Skin of body (tissue), 2 donors: Measurements from ENCODE around the gene MAP3K14. TPM values are rescaled to one million over a fixed set of nuclear protein-coding genes. Genes with fewer than 3 reads are reported as not detected.
"Not testable (repeated sequence)": the region's sequence is repeated elsewhere in the genome, so short reads cannot be mapped to it uniquely, and the experiment has no call there.

ENCODE experiments used
- DNase-seq: peaks from one replicate; lab custom pipeline; 2025; lab: John Stamatoyannopoulos, UW
- total RNA-seq: library from RNA; depleted of rRNA; stranded (reverse); fragments of >200 nt; gene quantifications from one replicate; pipeline ENCODE4 v1.2.3, GENCODE V29; 2014

The MAP3K14 gene
- 4.4 TPM for total RNA-seq

GRCh38 chr17:45316434-45317110 lies at the start of gene MAP3K14:
Gene MAP3K14, minus strand, starts transcription at chr17:45317020. Its CDS starts 26,275 bp downstream, at chr17:45290745.
- DNase-seq = peak; percentile 47

- no peak for DNase-seq
Measured at GRCh38 chr17:45366049-45366448, 49.2 kb upstream of the MAP3K14 start.

- DNase-seq = peak; percentile 19
Measured at GRCh38 chr17:45364531-45365390, 47.9 kb upstream of the MAP3K14 start.

GRCh38 chr17:45363498-45363897 lies 46.7 kb upstream of the MAP3K14 start:
- DNase-seq = no peak

- no peak for DNase-seq
Measured at GRCh38 chr17:45361976-45362375, 45.2 kb upstream of the MAP3K14 start.

GRCh38 chr17:45361451-45361850 lies 44.6 kb upstream of the MAP3K14 start:
- DNase-seq = no peak

- no peak for DNase-seq
Measured at GRCh38 chr17:45357364-45357997, 40.7 kb upstream of the MAP3K14 start.

- no peak for DNase-seq
Measured at GRCh38 chr17:45355087-45355486, 38.3 kb upstream of the MAP3K14 start.

GRCh38 chr17:45353043-45353442 lies 36.2 kb upstream of the MAP3K14 start:
- DNase-seq = no peak

GRCh38 chr17:45351831-45352230 lies 35.0 kb upstream of the MAP3K14 start:
- no peak for DNase-seq

GRCh38 chr17:45347444-45347843 lies 30.6 kb upstream of the MAP3K14 start:
- DNase-seq = no peak

GRCh38 chr17:45346216-45347015 lies 29.6 kb upstream of the MAP3K14 start:
- DNase-seq = no peak

GRCh38 chr17:45345554-45346215 lies 28.9 kb upstream of the MAP3K14 start:
- peak; percentile 91 for DNase-seq

GRCh38 chr17:45345246-45345553 lies 28.4 kb upstream of the MAP3K14 start:
- no peak for DNase-seq

GRCh38 chr17:45343967-45344664 lies 27.3 kb upstream of the MAP3K14 start:
- DNase-seq = not testable (repeated sequence)

- DNase-seq = no peak
Measured at GRCh38 chr17:45342871-45343526, 26.2 kb upstream of the MAP3K14 start.

- no peak for DNase-seq
Measured at GRCh38 chr17:45342306-45342705, 25.5 kb upstream of the MAP3K14 start.

GRCh38 chr17:45341533-45342158 lies 24.8 kb upstream of the MAP3K14 start:
- DNase-seq = no peak
